Stimulated activated CD8-positive, alpha-beta memory T cell treated with anti-CD3 and anti-CD28 coated beads, Interleukin-15, amount 100 ng/mL, for 4 hours (primary cell): Measurements from ENCODE around the gene RRP8.

Source experiments
- DNase-seq, 2 donors: peaks; one replicate each; pipeline ENCODE4 v3.0.0-alpha.2; 2020; ENCODE audit warnings: low read depth in 2 of 2

RRP8 gene

GRCh38 chr11:6568191-6568918 is 35.1 kb downstream of the RRP8 start:
- no peak for DNase-seq

GRCh38 chr11:6567371-6567745 is 36.1 kb downstream of the RRP8 start:
- no peak for DNase-seq

- no peak for DNase-seq
These were observed 36.6 kb downstream of the RRP8 start for GRCh38 chr11:6566704-6567370.

- no peak for DNase-seq
These were observed 37.3 kb downstream of the RRP8 start for GRCh38 chr11:6565988-6566703.

- no peak for DNase-seq
These were observed 38.1 kb downstream of the RRP8 start for GRCh38 chr11:6565325-6565724.

GRCh38 chr11:6563667-6564066 is 39.7 kb downstream of the RRP8 start:
- DNase-seq: no peak

- no peak for DNase-seq
These were observed 40.2 kb downstream of the RRP8 start for GRCh38 chr11:6563121-6563619.

- no peak for DNase-seq
These were observed 42.1 kb downstream of the RRP8 start for GRCh38 chr11:6561288-6561687.

GRCh38 chr11:6559369-6559768 is 44.0 kb downstream of the RRP8 start:
- DNase-seq: no peak

- no peak for DNase-seq
These were observed 45.4 kb downstream of the RRP8 start for GRCh38 chr11:6557761-6558674.

GRCh38 chr11:6557063-6557462 is 46.4 kb downstream of the RRP8 start:
- no peak for DNase-seq

GRCh38 chr11:6556139-6556949 is 47.1 kb downstream of the RRP8 start:
- no peak for DNase-seq

- DNase-seq: no peak
These were observed 48.3 kb downstream of the RRP8 start for GRCh38 chr11:6554828-6555706.

GRCh38 chr11:6553634-6554033 is 49.8 kb downstream of the RRP8 start:
- no peak for DNase-seq

- DNase-seq: no peak
These were observed 54.8 kb downstream of the RRP8 start for GRCh38 chr11:6548641-6549040.

- no peak for DNase-seq
These were observed 55.3 kb downstream of the RRP8 start for GRCh38 chr11:6548121-6548520.

- DNase-seq: no peak
These were observed 56.2 kb downstream of the RRP8 start for GRCh38 chr11:6547177-6547576.

GRCh38 chr11:6546735-6547134 is 56.7 kb downstream of the RRP8 start:
- DNase-seq: no peak

GRCh38 chr11:6545917-6546605 is 57.4 kb downstream of the RRP8 start:
- no peak for DNase-seq
